CD14-positive monocyte (primary cell): ENCODE measurements around the gene CMSS1. TPM values are rescaled to one million over a fixed set of nuclear protein-coding genes. Genes with fewer than 3 reads are reported as not detected.

Source experiments
- DNase-seq, 3 donors: peaks; one replicate each; pipeline ENCODE4 v3.0.0-alpha.2; 2011 to 2022
- H2AFZ ChIP-seq: 2 replicates; pipeline ENCODE4 v1.6.0; 2012; ENCODE audit warnings: mild to moderate bottlenecking, low read depth, low read length, inconsistent platforms; ENCODE audit not compliant: insufficient read depth, poor library complexity, severe bottlenecking
- H3K27ac ChIP-seq, 2 donors: 1 replicate in 1 of 2; 2 replicates in 1 of 2; pipeline ENCODE4 v1.5.1; 2012 to 2013; ENCODE audit warnings: low read length in 2 of 2, control low read depth in 1 of 2, inconsistent platforms in 1 of 2, low read depth in 1 of 2, mild to moderate bottlenecking in 1 of 2
- H3K27me3 ChIP-seq, 2 donors: one replicate each; pipeline versions ENCODE4 v1.6.0 to v1.6.1; 2011 to 2013; ENCODE audit warnings: low read length in 2 of 2; ENCODE audit not compliant: control insufficient read depth in 2 of 2, insufficient read depth in 2 of 2
- H3K36me3 ChIP-seq, 2 donors: replicated peaks in 1 of 2; 1 replicate in 1 of 2; 2 replicates in 1 of 2; pipeline versions ENCODE4 v1.5.1 to v1.6.1; 2012 to 2013; ENCODE audit warnings: low read length in 2 of 2, control low read depth in 1 of 2, inconsistent platforms in 1 of 2, mild to moderate bottlenecking in 1 of 2; ENCODE audit not compliant: insufficient read depth in 2 of 2, control insufficient read depth in 1 of 2
- H3K4me1 ChIP-seq, 2 donors: 1 replicate in 1 of 2; 2 replicates in 1 of 2; pipeline versions ENCODE4 v1.5.1 to v1.6.1; 2012 to 2013; ENCODE audit warnings: low read length in 2 of 2, control low read depth in 1 of 2, inconsistent platforms in 1 of 2, mild to moderate bottlenecking in 1 of 2, moderate library complexity in 1 of 2; ENCODE audit not compliant: insufficient read depth in 2 of 2, control insufficient read depth in 1 of 2
- H3K4me2 ChIP-seq: replicated peaks from 2 replicates; pipeline ENCODE3; 2012; ENCODE audit warnings: low read length, moderate library complexity, mild to moderate bottlenecking; ENCODE audit not compliant: poor library complexity, severe bottlenecking; ENCODE audit errors: extremely low read depth
- H3K4me3 ChIP-seq, 3 experiments: fragments of 200-600 bp in 1 of 3; sonication (generic) in 1 of 3; replicated peaks in 1 of 3; 1 replicate in 2 of 3; 2 replicates in 1 of 3; pipeline ENCODE4 v1.5.1; 2011 to 2013; ENCODE audit warnings: low read length in 3 of 3, mild to moderate bottlenecking in 3 of 3, control low read depth in 2 of 3, low read depth in 2 of 3, inconsistent platforms in 1 of 3, moderate library complexity in 1 of 3
- H3K79me2 ChIP-seq: 2 replicates; pipeline ENCODE4 v1.6.0; 2012; ENCODE audit warnings: mild to moderate bottlenecking, control low read depth, inconsistent platforms, low read length, moderate library complexity; ENCODE audit not compliant: insufficient read depth
- H3K9ac ChIP-seq: 2 replicates; pipeline ENCODE4 v1.6.0; 2017; ENCODE audit warnings: low read length, mild to moderate bottlenecking; ENCODE audit not compliant: insufficient read depth, poor library complexity, severe bottlenecking
- H3K9me3 ChIP-seq, 2 donors: replicated peaks in 1 of 2; 1 replicate in 1 of 2; 2 replicates in 1 of 2; pipeline versions ENCODE4 v1.5.1 to v1.6.1; 2012 to 2013; ENCODE audit warnings: low read length in 2 of 2, control low read depth in 1 of 2; ENCODE audit not compliant: control insufficient read depth in 1 of 2, insufficient read depth in 1 of 2
- H4K20me1 ChIP-seq: 2 replicates; pipeline ENCODE4 v1.6.0; 2012; ENCODE audit warnings: mild to moderate bottlenecking, low read length, control low read depth, moderate library complexity; ENCODE audit not compliant: insufficient read depth
- H3K27ac Mint-ChIP-seq, 7 donors: one replicate each; pipeline ENCODE4 v1.8.0; 2020; ENCODE audit warnings: mild to moderate bottlenecking in 7 of 7, mixed read lengths in 7 of 7, moderate library complexity in 6 of 7, inconsistent platforms in 2 of 7
- H3K27me3 Mint-ChIP-seq, 3 donors: one replicate each; pipeline ENCODE4 v1.8.0; 2021 to 2022; ENCODE audit warnings: low read depth in 3 of 3, mild to moderate bottlenecking in 3 of 3, mixed read lengths in 3 of 3, moderate library complexity in 3 of 3, inconsistent platforms in 1 of 3
- H3K36me3 Mint-ChIP-seq, 2 donors: one replicate each; pipeline ENCODE4 v1.8.0; 2020; ENCODE audit warnings: mixed read lengths in 2 of 2, inconsistent platforms in 1 of 2, mild to moderate bottlenecking in 1 of 2
- H3K4me1 Mint-ChIP-seq: one replicate; pipeline ENCODE4 v1.8.0; 2020; ENCODE audit warnings: mild to moderate bottlenecking, mixed read lengths
- H3K4me3 Mint-ChIP-seq, 2 donors: one replicate each; pipeline ENCODE4 v1.8.0; 2020; ENCODE audit warnings: mild to moderate bottlenecking in 2 of 2, mixed read lengths in 2 of 2, moderate library complexity in 1 of 2
- H3K9me3 Mint-ChIP-seq, 7 donors: one replicate each; pipeline ENCODE4 v1.8.0; 2020 to 2022; ENCODE audit warnings: mixed read lengths in 7 of 7, mild to moderate bottlenecking in 6 of 7, moderate library complexity in 6 of 7, inconsistent platforms in 2 of 7
- WGBS: methylation state at CpG from one replicate; pipeline ENCODE4 v1.1.5; 2013; ENCODE audit warnings: missing lambda C conversion rate; ENCODE audit not compliant: insufficient coverage; 5-methylcytosine and 5-hydroxymethylcytosine counted together
- intact Hi-C, 2 donors: fragments of 100-400 bp; cut with micrococcal nuclease; formaldehyde crosslinking; loops; one replicate each; pipeline versions ENCODE4 v1.15.0 to v1.15.1; 2023
- polyA plus RNA-seq, 3 donors: library from polyadenylated mRNA; depleted of rRNA in 1 of 3; unstranded in 2 of 3; stranded (reverse) in 1 of 3; fragments of 300-500 nt in 2 of 3; fragments of >200 nt in 1 of 3; fragmentation: Illumina TruSeq in 2 of 3; gene quantifications; 1 replicate in 2 of 3; 2 replicates in 1 of 3; pipeline ENCODE4 v1.2.3, GENCODE V29; 2012 to 2021
- TF ChIP-seq, protein P1 (sequence below): fragments of 200-600 bp; IDR thresholded peaks from one replicate; pipeline ENCODE4 v1.8.0; 2022; ENCODE audit warnings: antibody characterized with exemption, mild to moderate bottlenecking

CMSS1 gene
- polyA plus RNA-seq, 3 donors: 1.1 to 3.6 (median 2.2) TPM

GRCh38 chr3:99872923-99873254 lies 55.2 kb downstream of the CMSS1 start:
- no peak overlapping the region for H3K27ac ChIP-seq
- TF ChIP-seq, protein P1, sequence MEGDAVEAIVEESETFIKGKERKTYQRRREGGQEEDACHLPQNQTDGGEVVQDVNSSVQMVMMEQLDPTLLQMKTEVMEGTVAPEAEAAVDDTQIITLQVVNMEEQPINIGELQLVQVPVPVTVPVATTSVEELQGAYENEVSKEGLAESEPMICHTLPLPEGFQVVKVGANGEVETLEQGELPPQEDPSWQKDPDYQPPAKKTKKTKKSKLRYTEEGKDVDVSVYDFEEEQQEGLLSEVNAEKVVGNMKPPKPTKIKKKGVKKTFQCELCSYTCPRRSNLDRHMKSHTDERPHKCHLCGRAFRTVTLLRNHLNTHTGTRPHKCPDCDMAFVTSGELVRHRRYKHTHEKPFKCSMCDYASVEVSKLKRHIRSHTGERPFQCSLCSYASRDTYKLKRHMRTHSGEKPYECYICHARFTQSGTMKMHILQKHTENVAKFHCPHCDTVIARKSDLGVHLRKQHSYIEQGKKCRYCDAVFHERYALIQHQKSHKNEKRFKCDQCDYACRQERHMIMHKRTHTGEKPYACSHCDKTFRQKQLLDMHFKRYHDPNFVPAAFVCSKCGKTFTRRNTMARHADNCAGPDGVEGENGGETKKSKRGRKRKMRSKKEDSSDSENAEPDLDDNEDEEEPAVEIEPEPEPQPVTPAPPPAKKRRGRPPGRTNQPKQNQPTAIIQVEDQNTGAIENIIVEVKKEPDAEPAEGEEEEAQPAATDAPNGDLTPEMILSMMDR: no peak
- no peaks in the 10 kb centered on the region for H4K20me1 ChIP-seq
- peaks cover 0 to 6% of the 10 kb centered on the region in 2 donors for H3K4me1 ChIP-seq
- no peak overlapping the region for H3K9ac ChIP-seq
- Mint-ChIP-seq H3K27ac (no peak overlapping the region), H3K36me3 (no peaks in the 10 kb centered on the region), H3K4me3 (no peak overlapping the region), H3K4me1 (peaks cover 11% of the 10 kb centered on the region), H3K9me3 (no peaks in the 10 kb centered on the region), H3K27me3 (peaks cover 0 to 6% (median 2%) of the 10 kb centered on the region in 3 donors)
- no peaks in the 10 kb centered on the region for H3K36me3 ChIP-seq
- H3K4me2 ChIP-seq: no peak overlapping the region
- no peak for DNase-seq
- H2AFZ ChIP-seq: no peak overlapping the region
- peaks cover 0 to 2% of the 10 kb centered on the region in 2 donors for H3K27me3 ChIP-seq
- no peaks in the 10 kb centered on the region for H3K9me3 ChIP-seq
- intact Hi-C loops: no loop called here
- no peaks in the 10 kb centered on the region for H3K79me2 ChIP-seq
- no peak overlapping the region for H3K4me3 ChIP-seq

GRCh38 chr3:99873269-99874102 lies 55.8 kb downstream of the CMSS1 start:
- H3K9me3 ChIP-seq: no peaks in the 10 kb centered on the region
- no peak overlapping the region for H3K4me2 ChIP-seq
- intact Hi-C loops: no loop called here
- WGBS: no CpG with 5 or more reads among the region's 2 CpGs
- Mint-ChIP-seq H3K36me3 (no peaks in the 10 kb centered on the region), H3K27me3 (peaks cover 0 to 6% (median 2%) of the 10 kb centered on the region in 3 donors), H3K27ac (no peak overlapping the region), H3K4me3 (no peak overlapping the region), H3K4me1 (peaks cover 11% of the 10 kb centered on the region), H3K9me3 (no peaks in the 10 kb centered on the region)
- no peaks in the 10 kb centered on the region for H3K36me3 ChIP-seq
- no peak overlapping the region for H3K9ac ChIP-seq
- no peak overlapping the region for H2AFZ ChIP-seq
- H3K27me3 ChIP-seq: peaks cover 0 to 2% of the 10 kb centered on the region in 2 donors
- no peaks in the 10 kb centered on the region for H3K79me2 ChIP-seq
- H3K27ac ChIP-seq: no peak overlapping the region
- TF ChIP-seq, protein P1: no peak
- no peaks in the 10 kb centered on the region for H4K20me1 ChIP-seq
- peaks cover 0 to 6% of the 10 kb centered on the region in 2 donors for H3K4me1 ChIP-seq
- DNase-seq: no peak
- no peak overlapping the region for H3K4me3 ChIP-seq
